Lung microvascular endothelial cell (primary cell): ENCODE data around the gene DENND5B. TPM values are rescaled to one million over a fixed set of nuclear protein-coding genes. Genes with fewer than 3 reads are reported as not detected.
A peak's percentile ranks its signal among the peaks of the same experiment; 100 is the strongest.
"Not testable (repeated sequence)": the region's sequence is repeated elsewhere in the genome, so short reads cannot be mapped to it uniquely, and the experiment has no call there.

Source experiments
- DNase-seq, 2 donors: peaks; one replicate each; pipeline versions ENCODE4 v3.0.0 to v3.0.0-alpha.2; 2010; ENCODE audit warnings: low read depth in 2 of 2
- total RNA-seq: library from RNA; depleted of rRNA; stranded (reverse); fragments of >200 nt; gene quantifications from 2 replicates; pipeline ENCODE4 v1.2.1, GENCODE V29; 2014

The DENND5B gene
- 5.8 and 7.2 TPM in 2 replicates for total RNA-seq

DNA sequence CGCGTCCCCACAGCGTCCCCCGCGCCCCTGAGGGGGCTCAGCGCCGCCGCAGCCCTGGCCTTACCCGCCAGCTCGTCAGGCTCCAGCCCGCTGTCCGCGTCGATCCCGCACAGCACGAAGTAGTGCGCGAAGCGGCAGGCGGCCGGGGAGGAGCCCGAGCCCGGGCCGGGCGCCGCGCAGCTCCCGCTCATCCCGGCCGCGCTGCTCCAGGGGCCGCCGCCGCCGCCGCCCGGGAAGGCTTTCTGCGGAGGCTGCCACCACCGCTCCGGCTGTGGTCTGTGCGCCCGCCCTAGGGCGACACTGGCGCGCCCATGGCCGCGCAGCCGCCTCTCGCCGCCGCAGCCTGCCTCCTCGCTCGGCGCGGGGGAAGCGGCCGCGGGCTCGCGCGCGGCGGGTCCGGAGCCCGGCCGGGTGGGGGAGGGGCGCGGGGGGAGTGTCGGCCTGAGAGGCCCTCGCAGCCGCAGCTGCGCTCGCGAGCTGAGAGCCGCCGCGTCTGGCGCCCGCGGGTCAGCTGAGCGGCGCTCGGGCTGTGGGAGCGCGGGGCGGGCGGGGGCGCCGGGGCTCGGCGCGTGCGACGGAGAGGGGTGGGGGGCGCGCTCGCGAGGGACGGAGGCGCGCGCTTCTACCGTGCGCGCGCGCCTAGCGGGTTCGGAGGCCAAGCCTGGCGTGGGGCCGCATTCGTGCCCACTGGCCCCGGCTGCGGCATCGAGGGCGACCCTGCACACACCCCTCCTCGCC, at the start of gene DENND5B:
Gene DENND5B (minus strand): TSS at position 495 of the 738 bp plus-strand sequence. CDS start 304 bp downstream, at position 191.
- DNase-seq: peak; percentile 84 to 89

GRCh38 chr12:31634620-31635019, 43.7 kb upstream of the DENND5B start:
- no peak for DNase-seq

GRCh38 chr12:31633464-31633863, 42.5 kb upstream of the DENND5B start:
- DNase-seq: no peak

DNA sequence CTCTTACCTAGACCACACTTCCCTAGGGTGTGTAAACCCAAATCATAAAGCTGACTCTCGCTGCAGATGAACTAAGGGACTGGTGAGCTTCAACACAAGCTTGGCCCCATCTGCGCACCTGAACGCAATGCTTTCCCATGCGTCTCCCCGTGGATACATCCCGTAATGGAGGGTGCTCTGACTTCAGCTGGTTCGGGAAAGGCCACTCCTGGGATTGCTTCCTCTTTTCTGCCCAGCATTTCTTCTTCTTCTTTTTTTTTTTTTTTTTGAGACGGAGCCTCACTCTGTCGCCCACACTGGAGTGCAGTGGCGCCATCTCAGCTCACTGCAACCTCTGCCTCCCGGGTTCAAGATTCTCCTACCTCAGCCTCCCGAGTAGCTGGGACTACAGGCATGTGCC, 40.9 kb upstream of the DENND5B start:
- no peak for DNase-seq

GRCh38 chr12:31631023-31631724, 40.2 kb upstream of the DENND5B start:
- DNase-seq: no peak

DNA sequence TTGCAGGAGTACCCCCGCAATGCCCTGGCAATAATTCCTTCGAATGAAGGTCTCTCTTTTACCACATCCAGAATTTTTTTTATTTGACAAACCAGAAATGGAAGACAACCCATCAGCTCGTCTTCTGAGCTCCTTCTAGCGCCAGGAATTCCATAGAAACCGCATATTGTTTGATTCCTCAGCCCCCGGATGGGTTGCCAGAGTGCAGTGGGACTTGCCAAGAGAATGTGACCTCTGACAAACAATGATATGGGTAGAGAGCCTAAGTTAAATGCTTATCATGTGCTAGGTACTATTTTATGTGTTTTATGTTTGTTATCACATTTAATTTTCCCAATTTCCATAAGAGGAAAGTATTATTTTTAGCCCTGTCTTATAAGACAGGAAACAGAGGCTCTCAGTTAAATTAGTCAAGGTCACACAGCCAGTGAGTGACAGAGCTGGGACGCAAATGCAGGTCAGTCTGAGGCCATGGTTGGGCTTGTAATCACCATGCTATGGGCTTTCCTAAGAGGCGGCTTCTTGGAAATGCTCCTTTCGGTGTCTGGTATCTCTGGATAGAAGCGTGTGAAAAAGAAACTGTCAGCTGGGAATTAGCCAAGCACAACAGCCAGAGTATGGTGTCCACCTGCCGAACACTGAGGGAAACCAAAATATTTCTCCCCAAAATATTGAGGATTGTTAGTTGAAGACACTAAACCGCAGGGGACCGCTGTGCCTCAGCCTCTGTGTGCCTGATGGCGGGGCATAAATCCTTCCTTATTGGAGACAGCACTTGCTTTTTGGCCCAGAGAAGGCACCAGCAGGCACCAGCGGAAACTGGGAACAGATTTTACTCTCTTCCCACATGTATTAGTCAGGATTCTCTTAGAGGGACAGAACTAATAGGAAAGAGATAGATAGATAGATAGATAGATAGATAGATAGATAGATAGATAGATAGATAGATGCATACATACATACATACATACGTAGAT, 39.1 kb upstream of the DENND5B start:
- peak; percentile 15 to 63 for DNase-seq

- no peak for DNase-seq
Measured at GRCh38 chr12:31627456-31628054, 36.6 kb upstream of the DENND5B start.

DNA sequence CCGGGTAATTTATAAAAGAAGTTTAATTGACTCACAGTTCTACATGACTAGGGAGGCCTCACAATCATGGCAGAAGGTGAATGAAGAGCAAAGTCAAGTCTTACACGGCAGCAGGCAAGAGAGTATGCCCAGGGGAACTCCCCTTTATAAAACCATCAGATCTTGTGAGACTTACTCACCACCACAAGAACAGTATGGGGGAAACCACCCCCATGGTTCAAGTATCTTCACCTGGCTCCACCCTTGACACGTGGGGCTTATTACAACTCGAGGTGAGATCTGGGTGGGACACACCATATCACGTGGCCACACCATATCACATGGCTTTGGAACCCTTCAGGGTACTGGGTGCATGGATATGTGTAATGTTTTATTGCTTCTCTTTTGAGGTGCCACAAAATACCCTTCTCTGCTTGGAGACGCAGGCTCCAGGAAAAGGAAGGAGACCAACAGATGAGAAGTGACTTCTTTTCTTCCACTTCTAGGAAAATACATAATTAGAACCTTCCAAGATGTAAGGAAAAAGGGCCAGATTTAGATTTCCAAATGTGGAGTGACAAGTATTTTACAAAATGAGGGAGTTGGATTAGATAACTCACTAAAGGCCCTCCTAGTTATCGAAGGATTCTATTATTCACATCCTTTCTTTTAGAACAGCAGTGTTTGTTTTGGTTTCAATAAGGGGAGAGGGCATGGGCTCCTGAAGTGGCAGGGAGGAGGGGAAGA, 35.5 kb upstream of the DENND5B start:
- no peak for DNase-seq

- DNase-seq: no peak
Measured at GRCh38 chr12:31622038-31622437, 31.1 kb upstream of the DENND5B start.

GRCh38 chr12:31620311-31620710, 29.4 kb upstream of the DENND5B start:
- DNase-seq: no peak

GRCh38 chr12:31618228-31619025, 27.5 kb upstream of the DENND5B start:
- peak in 1 of 2 donors; percentile 21 for DNase-seq

DNA sequence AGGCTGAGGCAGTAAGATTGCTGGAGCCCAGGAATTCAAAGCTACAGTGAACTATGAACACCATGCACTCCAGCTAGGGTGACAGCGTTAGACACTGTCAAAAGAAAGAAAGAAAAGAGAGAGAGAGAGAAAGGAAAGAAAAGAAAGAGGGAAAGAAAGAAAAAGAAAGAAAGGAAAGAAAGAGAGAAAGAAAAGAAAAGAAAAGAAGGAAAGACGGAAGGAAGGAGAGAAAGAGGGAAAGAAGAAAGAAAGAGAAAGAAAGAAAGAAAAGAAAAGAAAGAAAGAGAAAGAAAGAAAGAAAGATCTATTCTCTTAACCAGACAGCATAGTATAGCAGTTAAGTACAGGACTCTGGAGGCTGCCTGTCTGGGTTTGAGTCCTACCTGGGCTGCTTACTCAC, 21.9 kb upstream of the DENND5B start:
- no peak for DNase-seq

- DNase-seq: not testable (repeated sequence)
Measured at GRCh38 chr12:31608299-31608698, 17.4 kb upstream of the DENND5B start.

GRCh38 chr12:31605531-31605930, 14.6 kb upstream of the DENND5B start:
- no peak for DNase-seq

DNA sequence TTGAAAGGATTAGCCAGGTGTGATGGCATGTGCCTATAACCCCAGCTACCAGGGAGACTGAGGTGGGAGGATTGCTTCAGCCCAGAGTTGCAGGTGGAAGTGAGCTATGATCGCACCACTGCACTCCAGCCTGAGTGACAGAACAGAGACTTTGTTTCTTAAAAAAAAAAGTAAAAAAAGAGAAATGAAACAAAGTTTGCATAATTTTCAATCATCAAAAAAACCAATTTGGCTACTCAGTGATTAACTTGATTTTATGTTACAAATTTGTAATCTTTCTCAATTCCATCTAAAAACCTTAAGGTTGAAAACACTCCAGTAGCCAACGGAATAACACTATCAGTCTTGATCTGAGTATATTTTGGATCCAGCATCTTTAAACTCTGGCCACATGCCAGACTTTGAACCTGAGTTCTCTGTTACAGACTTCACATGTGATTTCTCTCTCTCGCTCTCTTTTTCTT, 12.6 kb upstream of the DENND5B start:
- no peak for DNase-seq

- peak; percentile 35 to 40 for DNase-seq
Measured at GRCh38 chr12:31600750-31601149, 9.8 kb upstream of the DENND5B start.

- DNase-seq: peak; percentile 15 to 23
Measured at GRCh38 chr12:31600252-31600651, 9.3 kb upstream of the DENND5B start.

GRCh38 chr12:31599053-31599452, 8.1 kb upstream of the DENND5B start:
- DNase-seq: no peak

DNA sequence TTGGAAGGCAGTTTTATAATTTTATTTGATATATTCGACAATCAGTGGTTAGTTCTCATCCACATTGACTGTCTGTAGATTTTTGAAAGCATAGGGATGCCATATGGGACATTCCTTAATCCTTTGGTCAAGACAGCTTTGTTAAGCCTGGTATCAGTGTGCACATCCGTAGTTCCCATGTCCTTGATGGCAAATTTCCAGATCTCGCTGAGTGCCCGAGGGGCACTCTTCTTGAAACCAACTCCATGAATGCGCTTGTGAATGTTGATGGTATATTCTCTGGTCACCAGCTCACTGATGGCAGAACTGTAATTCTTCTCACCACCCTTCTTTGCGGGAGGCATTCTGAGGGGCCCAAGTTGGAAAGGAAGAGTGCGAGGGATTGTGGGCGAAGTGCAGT, 6.1 kb upstream of the DENND5B start:
- DNase-seq: no peak

GRCh38 chr12:31594681-31595080, 3.7 kb upstream of the DENND5B start:
- DNase-seq: no peak
